K562 (cell line): ENCODE measurements around the gene SYNE1. TPM values are rescaled to one million over a fixed set of nuclear protein-coding genes. Genes with fewer than 3 reads are reported as not detected.

Experiments
- ATAC-seq: fragments of 200-7000 bp; cut with Tn5 transposase; 3 replicates; pipeline ENCODE4 v1.9.1; 2020; ENCODE audit warnings: moderate library complexity
- BruUV-seq: library from RNA; stranded (reverse); fragments of 400-500 nt; replicated peaks from 2 replicates; lab custom pipeline; 2021; lab: Mats Ljungman, UMichigan
- CTCF ChIA-PET: fragments of 300-600 bp; formaldehyde crosslinking; extraction: SDS; loops from one replicate; lab custom pipeline; 2021; ENCODE audit warnings: low intra/inter-chr PET ratio; lab: Yijun Ruan, JAX
- POLR2A ChIA-PET: fragments of 300-600, 350-650 bp; sonication (Branson Sonifier 250); formaldehyde crosslinking; extraction: SDS; loops from one replicate; lab custom pipeline; 2021; ENCODE audit warnings: antibody characterized with exemption, inconsistent platforms; lab: Yijun Ruan, JAX
- DNase-seq, 4 experiments: peaks; one replicate each; pipeline versions ENCODE4 v3.0.0 to v3.0.0-alpha.2; 2011 to 2018; ENCODE audit warnings: low spot score in 3 of 4, mixed read lengths in 3 of 4; ENCODE audit errors: extremely low read depth in 1 of 4
- FAIRE-seq: peaks from 2 replicates; lab custom pipeline; 2011; peaks lifted over from hg19 to GRCh38; lab: Jason Lieb, UNC
- H2AFZ ChIP-seq: 2 replicates; pipeline ENCODE4 v1.6.0; 2011; ENCODE audit warnings: low read depth, low read length, control low read depth, inconsistent platforms
- H3K27ac ChIP-seq: fragments of 200-600 bp; 3 replicates; pipeline ENCODE4 v1.8.0; 2011; ENCODE audit warnings: low read depth, mild to moderate bottlenecking, control low read depth, inconsistent platforms, low read length, moderate library complexity, mixed read lengths; ENCODE audit errors: extremely low read depth
- H3K27me3 ChIP-seq, 2 experiments: fragments of 300-600 bp in 1 of 2; 2 replicates in 1 of 2; 3 replicates in 1 of 2; pipeline versions ENCODE4 v1.6.0 to v1.8.0; 2011; ENCODE audit warnings: inconsistent platforms in 2 of 2, low read length in 2 of 2, mild to moderate bottlenecking in 1 of 2, mixed read lengths in 1 of 2, moderate library complexity in 1 of 2; ENCODE audit not compliant: control insufficient read depth in 2 of 2, insufficient read depth in 2 of 2
- H3K36me3 ChIP-seq: fragments of 300-600 bp; 3 replicates; pipeline ENCODE4 v1.8.0; 2011; ENCODE audit warnings: mild to moderate bottlenecking, low read length, inconsistent platforms; ENCODE audit not compliant: control insufficient read depth, insufficient read depth
- H3K4me1 ChIP-seq, 2 experiments: fragments of 200-600 bp in 1 of 2; replicated peaks in 1 of 2; 2 replicates in 1 of 2; 3 replicates in 1 of 2; pipeline versions ENCODE4 v1.5.1 to v1.8.0; 2011; ENCODE audit warnings: inconsistent platforms in 2 of 2, low read length in 2 of 2, mild to moderate bottlenecking in 1 of 2, mixed read lengths in 1 of 2, moderate library complexity in 1 of 2; ENCODE audit not compliant: control insufficient read depth in 2 of 2, insufficient read depth in 2 of 2
- H3K4me2 ChIP-seq: 2 replicates; pipeline ENCODE4 v1.6.1; 2011; ENCODE audit warnings: low read length, control low read depth, inconsistent platforms, mixed read lengths; ENCODE audit not compliant: insufficient read depth
- H3K4me3 ChIP-seq: fragments of 200-600 bp; sonication (generic), shearing (Covaris generic); 2 replicates; pipeline ENCODE4 v1.5.1; 2016; ENCODE audit warnings: control low read depth, inconsistent platforms
- H3K79me2 ChIP-seq: fragments of 200-600 bp; 3 replicates; pipeline ENCODE4 v1.8.0; 2011; ENCODE audit warnings: low read length, inconsistent platforms; ENCODE audit not compliant: control insufficient read depth, insufficient read depth
- H3K9ac ChIP-seq, 2 experiments: 2 replicates each; pipeline versions ENCODE4 v1.6.0 to v1.6.1; 2011; ENCODE audit warnings: low read depth in 2 of 2, low read length in 2 of 2, control low read depth in 1 of 2, inconsistent platforms in 1 of 2, mild to moderate bottlenecking in 1 of 2, mixed read lengths in 1 of 2; ENCODE audit not compliant: insufficient read depth in 1 of 2
- H3K9me1 ChIP-seq: one replicate; pipeline ENCODE4 v1.6.0; 2011; ENCODE audit warnings: inconsistent platforms, mild to moderate bottlenecking, low read length, moderate library complexity; ENCODE audit not compliant: control insufficient read depth, insufficient read depth
- H3K9me3 ChIP-seq: replicated peaks from 2 replicates; pipeline ENCODE4 v1.5.1; 2011; ENCODE audit warnings: low read depth, low read length, inconsistent platforms; ENCODE audit not compliant: control insufficient read depth, insufficient read depth
- H4K20me1 ChIP-seq: replicated peaks from 2 replicates; pipeline ENCODE4 v1.6.1; 2011; ENCODE audit warnings: low read length, inconsistent platforms, mixed read lengths; ENCODE audit not compliant: control insufficient read depth, insufficient read depth
- ETS1 ChIP-seq: conservative IDR thresholded peaks from 2 replicates; pipeline ENCODE4 v1.6.1; 2011; ENCODE audit warnings: low read depth, mild to moderate bottlenecking, low read length; ENCODE audit not compliant: control insufficient read depth
- ID3 ChIP-seq, 2 experiments: fragments of 250-450 bp in 1 of 2; fragments of 450-650 bp in 1 of 2; sonication (Bioruptor Pico) in 1 of 2; IDR thresholded peaks; 2 replicates each; pipeline versions ENCODE4 v1.6.1 to v1.8.0; 2016 to 2021; ENCODE audit warnings: mild to moderate bottlenecking in 2 of 2, moderate library complexity in 2 of 2, missing compliant biosample characterization in 1 of 2, missing genetic modification characterization in 1 of 2
- IRF2 ChIP-seq: sonication (generic); formaldehyde crosslinking; IDR thresholded peaks from 2 replicates; pipeline ENCODE4 v1.8.1; 2022; ENCODE audit warnings: mild to moderate bottlenecking, missing genetic modification reagents
- POLR2B ChIP-seq: fragments of 450-650 bp; IDR thresholded peaks from 2 replicates; pipeline ENCODE4 v1.6.1; 2018; ENCODE audit warnings: low read depth; ENCODE audit not compliant: partially characterized antibody
- SAP30 ChIP-seq: fragments of 200-600 bp; sonication (generic); IDR thresholded peaks from 2 replicates; pipeline ENCODE4 v1.6.1; 2012; ENCODE audit warnings: borderline replicate concordance, low read depth, mild to moderate bottlenecking, moderate library complexity, low read length, control low read depth, inconsistent platforms; ENCODE audit not compliant: insufficient read depth, poor library complexity, severe bottlenecking
- TAF7 ChIP-seq: fragments of 450-650 bp; IDR thresholded peaks from 2 replicates; pipeline ENCODE4 v1.6.1; 2016; ENCODE audit warnings: missing genetic modification characterization, missing compliant biosample characterization
- ZNF232 ChIP-seq: sonication (generic); formaldehyde crosslinking; IDR thresholded peaks from 2 replicates; pipeline ENCODE4 v1.8.0; 2022; ENCODE audit warnings: mild to moderate bottlenecking, missing genetic modification reagents
- WGBS: fragments of 100-300 bp; shearing (Covaris generic); methylation state at CpG from one replicate; pipeline ENCODE4 v1.1.6; 2016; ENCODE audit warnings: low coverage, mixed read lengths; ENCODE audit not compliant: insufficient coverage; ENCODE audit errors: missing lambda C conversion rate; 5-methylcytosine and 5-hydroxymethylcytosine counted together
- in situ Hi-C: fragments of 300-500 bp; cut with MboI; formaldehyde crosslinking; loops from 4 replicates; pipeline ENCODE4 v1.15.0; 2018; ENCODE audit warnings: inconsistent platforms, mixed read lengths
- intact Hi-C: fragments of 100-400 bp; cut with micrococcal nuclease; formaldehyde crosslinking; loops from 2 replicates; pipeline ENCODE4 v1.14.2; 2022
- polyA plus RNA-seq, 8 experiments: library from polyadenylated mRNA; depleted of rRNA in 4 of 8; stranded (reverse) in 5 of 8; unstranded in 3 of 8; fragments of >200 nt; fragmentation: Nextera tagmentation in 2 of 8; fragmentation: Illumina TruSeq in 1 of 8; extraction: Ambion mirVana in 2 of 8; extraction: Trizol in 1 of 8; gene quantifications; 2 replicates each; pipeline versions ENCODE4 v1.2.1 to v1.2.3, GENCODE V29; 2011 to 2014; ENCODE audit warnings: inconsistent platforms in 1 of 8, missing spikeins in 1 of 8
- total RNA-seq, 7 experiments: library from RNA; depleted of rRNA in 6 of 7; stranded (reverse); fragments of >200 nt in 6 of 7; fragmentation: Illumina TruSeq in 2 of 7; extraction: Trizol in 2 of 7; gene quantifications; 2 replicates each; pipeline versions ENCODE4 v1.2.1 to v1.2.3, GENCODE V29; 2011 to 2021; ENCODE audit warnings: low replicate concordance in 1 of 7
- TF ChIP-seq, protein P1 (sequence below): fragments of 200-400 bp; formaldehyde crosslinking; IDR thresholded peaks from 2 replicates; pipeline ENCODE4 v1.6.1; 2017; ENCODE audit warnings: mild to moderate bottlenecking, low read depth, low read length, moderate library complexity
- TF ChIP-seq, protein P2 (sequence below): fragments of 450-650 bp; IDR thresholded peaks from 2 replicates; pipeline ENCODE4 v1.6.1; 2018; ENCODE audit warnings: mild to moderate bottlenecking, low read depth; ENCODE audit not compliant: partially characterized antibody

Gene SYNE1
- total and polyA plus RNA-seq, 9 of the 15 experiments (the other 6 are each of a cell fraction or from before 2014, with no cell fraction given): under 0.01 to 0.42 (median 0.08) TPM; not detected in 1

- ChIA-PET POLR2A (no interaction called here), CTCF (no interaction called here)
- no peak for FAIRE-seq
- H3K4me3 ChIP-seq: no peak overlapping the region
- no peaks in the 10 kb centered on the region for H3K79me2 ChIP-seq
- in situ Hi-C loops (no loop called here), intact Hi-C loops (no loop called here)
- H2AFZ ChIP-seq: no peak overlapping the region
- no peaks in the 10 kb centered on the region for H3K9me3 ChIP-seq
- DNase-seq: no peak
- 0% methylated on average over 2 of the region's 2 CpGs for WGBS
- H3K4me1 ChIP-seq: no peaks in the 10 kb centered on the region
- H3K9ac ChIP-seq: no peak overlapping the region
- no peak for TF ChIP-seq ETS1
- no peak for TF ChIP-seq IRF2 (CRISPR knock-in tag)
- TF ChIP-seq POLR2B: no peak
- no peak for TF ChIP-seq TAF7
- no peak for TF ChIP-seq SAP30
- TF ChIP-seq, protein P1, sequence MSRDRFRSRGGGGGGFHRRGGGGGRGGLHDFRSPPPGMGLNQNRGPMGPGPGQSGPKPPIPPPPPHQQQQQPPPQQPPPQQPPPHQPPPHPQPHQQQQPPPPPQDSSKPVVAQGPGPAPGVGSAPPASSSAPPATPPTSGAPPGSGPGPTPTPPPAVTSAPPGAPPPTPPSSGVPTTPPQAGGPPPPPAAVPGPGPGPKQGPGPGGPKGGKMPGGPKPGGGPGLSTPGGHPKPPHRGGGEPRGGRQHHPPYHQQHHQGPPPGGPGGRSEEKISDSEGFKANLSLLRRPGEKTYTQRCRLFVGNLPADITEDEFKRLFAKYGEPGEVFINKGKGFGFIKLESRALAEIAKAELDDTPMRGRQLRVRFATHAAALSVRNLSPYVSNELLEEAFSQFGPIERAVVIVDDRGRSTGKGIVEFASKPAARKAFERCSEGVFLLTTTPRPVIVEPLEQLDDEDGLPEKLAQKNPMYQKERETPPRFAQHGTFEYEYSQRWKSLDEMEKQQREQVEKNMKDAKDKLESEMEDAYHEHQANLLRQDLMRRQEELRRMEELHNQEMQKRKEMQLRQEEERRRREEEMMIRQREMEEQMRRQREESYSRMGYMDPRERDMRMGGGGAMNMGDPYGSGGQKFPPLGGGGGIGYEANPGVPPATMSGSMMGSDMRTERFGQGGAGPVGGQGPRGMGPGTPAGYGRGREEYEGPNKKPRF: no peak
- TF ChIP-seq ID3 (CRISPR knock-in tag; IDR thresholded peaks at IDR 0.05): no peak
- TF ChIP-seq ID3 (tag; IDR thresholded peaks at IDR 0.05): no peak
- TF ChIP-seq, protein P2, sequence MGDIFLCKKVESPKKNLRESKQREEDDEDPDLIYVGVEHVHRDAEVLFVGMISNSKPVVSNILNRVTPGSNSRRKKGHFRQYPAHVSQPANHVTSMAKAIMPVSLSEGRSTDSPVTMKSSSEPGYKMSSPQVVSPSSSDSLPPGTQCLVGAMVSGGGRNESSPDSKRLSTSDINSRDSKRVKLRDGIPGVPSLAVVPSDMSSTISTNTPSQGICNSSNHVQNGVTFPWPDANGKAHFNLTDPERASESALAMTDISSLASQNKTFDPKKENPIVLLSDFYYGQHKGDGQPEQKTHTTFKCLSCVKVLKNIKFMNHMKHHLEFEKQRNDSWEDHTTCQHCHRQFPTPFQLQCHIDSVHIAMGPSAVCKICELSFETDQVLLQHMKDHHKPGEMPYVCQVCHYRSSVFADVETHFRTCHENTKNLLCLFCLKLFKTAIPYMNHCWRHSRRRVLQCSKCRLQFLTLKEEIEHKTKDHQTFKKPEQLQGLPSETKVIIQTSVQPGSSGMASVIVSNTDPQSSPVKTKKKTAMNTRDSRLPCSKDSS: no peak
- TF ChIP-seq ZNF232 (CRISPR knock-in tag): no peak
- H3K27ac ChIP-seq: no peak overlapping the region
- no peaks in the 10 kb centered on the region for H3K9me1 ChIP-seq
- H3K27me3 ChIP-seq: no peaks in the 10 kb centered on the region
- H3K4me2 ChIP-seq: no peak overlapping the region
- H3K36me3 ChIP-seq: no peaks in the 10 kb centered on the region
- ATAC-seq: no peak
- no TSS peak for BruUV-seq
- no peaks in the 10 kb centered on the region for H4K20me1 ChIP-seq
Observed at GRCh38 chr6:152226119-152226518, 411.0 kb downstream of the SYNE1 start.
